HG02840 (cell line): ENCODE results near the gene KCNQ2.
"Not testable (repeated sequence)": the region's sequence is repeated elsewhere in the genome, so short reads cannot be mapped to it uniquely, and the experiment has no call there.

ENCODE experiments used
- ATAC-seq: cut with Tn5 transposase; IDR thresholded peaks from one replicate; pipeline ENCODE4 v1.9.1; 2021; ENCODE audit warnings: mild to moderate bottlenecking, moderate library complexity, moderate number of reproducible peaks; ENCODE audit not compliant: unreplicated experiment, low FRiP score

The KCNQ2 gene

GRCh38 chr20:63395723-63396122, 76.7 kb downstream of the KCNQ2 start:
- ATAC-seq, result no peak

DNA sequence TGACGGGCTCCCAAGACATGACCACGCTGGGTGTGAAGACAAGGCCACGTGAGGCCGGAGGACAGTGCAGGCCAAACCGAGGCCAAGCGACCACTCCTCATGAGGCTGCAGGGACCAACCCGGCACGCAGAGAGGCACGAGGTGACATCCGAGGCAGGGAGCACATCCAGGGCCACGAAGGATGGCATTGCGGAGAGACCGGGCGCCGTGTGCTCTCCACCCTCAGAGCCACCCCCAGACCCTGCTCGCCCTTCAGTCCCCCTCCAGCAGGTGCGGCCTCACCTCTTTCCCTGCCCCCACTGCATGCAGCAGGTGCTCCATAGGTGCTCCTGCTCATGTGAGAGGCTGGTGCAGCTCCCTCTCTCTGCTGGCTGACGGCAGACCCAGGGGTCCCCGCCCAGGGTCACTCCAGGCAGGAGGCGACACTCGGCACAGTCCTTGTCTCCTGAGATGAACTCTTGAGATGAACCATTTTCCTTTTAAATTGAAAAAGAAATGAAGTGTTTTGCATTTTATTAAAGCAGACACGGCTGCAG, 77.5 kb downstream of the KCNQ2 start:
- ATAC-seq, result no peak

- ATAC-seq, result no peak
These were observed 78.2 kb downstream of the KCNQ2 start for GRCh38 chr20:63394069-63394919.

DNA sequence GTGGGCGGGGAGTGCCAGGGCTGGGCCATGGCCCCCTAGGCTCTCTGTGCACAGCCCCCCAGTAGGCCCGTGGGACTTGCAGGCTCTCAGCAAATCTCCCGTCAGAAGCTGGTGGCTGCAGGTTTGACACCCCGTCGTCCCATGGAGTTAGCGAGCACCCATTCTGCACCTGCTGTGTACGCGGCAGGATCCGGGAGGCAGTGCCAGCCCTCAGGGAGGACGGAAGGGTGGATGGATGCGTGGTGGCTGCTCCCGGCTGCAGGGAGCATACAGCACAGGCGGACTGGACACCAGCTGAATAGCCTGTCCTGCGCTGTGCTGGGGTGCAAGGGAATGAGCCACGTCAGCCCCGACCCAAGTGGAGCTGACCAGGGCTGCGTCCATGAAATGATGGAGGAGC, 78.9 kb downstream of the KCNQ2 start:
- no peak for ATAC-seq

DNA sequence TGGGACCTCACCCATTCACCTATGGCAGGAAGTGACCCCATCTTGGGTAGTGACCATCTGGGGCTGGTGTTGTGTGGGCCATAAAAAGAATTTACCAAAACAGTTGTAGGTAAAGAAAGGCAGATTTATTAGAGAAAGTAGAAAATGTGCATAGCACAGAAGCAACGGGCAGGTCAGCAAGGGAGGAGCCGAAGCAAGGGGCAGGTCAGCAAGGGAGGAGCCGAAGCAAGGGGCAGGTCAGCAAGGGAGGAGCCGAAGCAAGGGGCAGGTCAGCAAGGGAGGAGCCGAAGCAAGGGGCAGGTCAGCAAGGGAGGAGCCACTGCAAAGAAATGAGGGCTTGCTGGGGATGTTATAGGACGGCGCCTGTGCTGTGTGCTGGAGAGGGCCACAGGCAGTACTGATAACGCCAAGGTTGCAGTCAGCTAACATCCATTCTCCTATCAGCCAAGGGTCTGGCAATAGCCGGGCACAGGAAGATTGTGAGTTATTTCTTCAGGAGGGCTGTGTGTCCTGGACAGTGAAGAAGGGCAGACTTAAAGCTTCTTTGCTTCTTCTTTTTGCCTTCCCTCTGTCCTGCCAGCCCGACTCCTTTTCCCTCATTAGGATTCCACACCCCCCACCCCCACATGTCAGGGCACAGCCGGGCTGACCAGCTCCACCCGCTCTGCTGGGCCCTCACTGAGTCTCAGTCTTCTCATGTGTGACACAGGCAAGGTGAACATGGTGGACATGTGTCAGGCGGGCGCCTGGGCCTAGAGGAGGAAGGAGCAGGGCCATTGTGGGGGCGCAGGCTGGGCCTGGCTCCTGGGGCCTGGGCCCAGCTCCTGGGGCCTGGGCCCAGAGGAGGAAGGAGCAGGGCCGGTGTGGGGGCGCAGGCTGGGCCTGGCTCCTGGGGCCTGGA, 79.7 kb downstream of the KCNQ2 start:
- ATAC-seq, result no peak

DNA sequence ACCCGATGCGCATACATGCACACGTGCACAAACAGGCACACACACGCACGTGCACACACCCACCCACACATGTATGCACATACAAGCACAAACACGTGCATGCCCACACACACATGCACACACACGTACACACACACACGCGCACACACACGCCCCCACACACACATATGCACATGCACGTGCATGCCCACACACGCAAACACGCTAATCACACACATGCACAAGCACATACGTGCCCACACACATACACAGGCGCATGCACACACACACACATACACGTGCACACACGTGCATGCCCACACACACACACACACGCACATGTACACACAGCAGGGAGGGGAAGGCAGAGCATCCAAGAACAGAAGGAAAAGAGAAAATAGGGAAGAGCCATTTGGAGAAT, 84.5 kb downstream of the KCNQ2 start:
- ATAC-seq, result no peak

- ATAC-seq, result no peak
These were observed 85.1 kb downstream of the KCNQ2 start for GRCh38 chr20:63387393-63387792.

GRCh38 chr20:63386491-63386890, 86.0 kb downstream of the KCNQ2 start:
- ATAC-seq, result no peak

GRCh38 chr20:63385819-63386218, 86.6 kb downstream of the KCNQ2 start:
- ATAC-seq, result no peak

- no peak for ATAC-seq
These were observed 88.1 kb downstream of the KCNQ2 start for GRCh38 chr20:63384336-63384735.

- no peak for ATAC-seq
These were observed 88.9 kb downstream of the KCNQ2 start for GRCh38 chr20:63383556-63383955.

DNA sequence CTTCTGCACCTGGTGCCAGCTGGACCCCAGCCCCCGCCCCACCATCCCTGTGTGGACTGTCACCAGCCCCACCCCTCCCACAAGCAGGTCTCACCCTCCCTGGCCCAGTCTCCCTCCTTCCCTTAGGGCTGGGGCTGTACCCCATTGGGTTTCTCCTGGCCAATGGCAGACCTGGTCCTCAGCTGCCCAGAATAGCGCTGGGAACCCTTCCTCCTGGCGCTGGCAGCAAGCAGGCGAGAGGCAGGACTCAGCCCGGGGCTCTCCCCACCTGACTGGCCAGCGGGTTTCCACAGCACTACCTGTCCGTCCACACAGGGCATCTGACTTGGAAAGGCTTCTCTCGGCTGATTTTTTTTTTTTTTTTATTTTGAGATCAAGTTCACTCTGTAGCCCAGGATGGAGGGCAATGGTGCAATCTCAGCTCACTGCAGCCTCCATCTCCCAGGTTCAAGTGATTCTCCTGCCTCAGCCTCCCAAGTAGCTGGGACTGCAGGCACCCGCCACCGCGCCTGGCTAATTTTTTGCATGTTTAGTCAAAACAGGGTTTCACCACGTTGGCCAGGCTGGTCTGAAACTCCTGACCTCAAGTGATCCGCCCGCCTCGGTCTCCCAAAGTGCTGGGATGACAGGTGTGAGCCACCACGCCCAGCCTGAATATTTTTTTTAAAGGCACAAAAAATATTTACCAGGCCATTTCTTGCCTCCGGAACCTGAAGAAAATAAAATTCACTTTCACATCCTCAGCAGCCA, 89.7 kb downstream of the KCNQ2 start:
- ATAC-seq, result no peak

DNA sequence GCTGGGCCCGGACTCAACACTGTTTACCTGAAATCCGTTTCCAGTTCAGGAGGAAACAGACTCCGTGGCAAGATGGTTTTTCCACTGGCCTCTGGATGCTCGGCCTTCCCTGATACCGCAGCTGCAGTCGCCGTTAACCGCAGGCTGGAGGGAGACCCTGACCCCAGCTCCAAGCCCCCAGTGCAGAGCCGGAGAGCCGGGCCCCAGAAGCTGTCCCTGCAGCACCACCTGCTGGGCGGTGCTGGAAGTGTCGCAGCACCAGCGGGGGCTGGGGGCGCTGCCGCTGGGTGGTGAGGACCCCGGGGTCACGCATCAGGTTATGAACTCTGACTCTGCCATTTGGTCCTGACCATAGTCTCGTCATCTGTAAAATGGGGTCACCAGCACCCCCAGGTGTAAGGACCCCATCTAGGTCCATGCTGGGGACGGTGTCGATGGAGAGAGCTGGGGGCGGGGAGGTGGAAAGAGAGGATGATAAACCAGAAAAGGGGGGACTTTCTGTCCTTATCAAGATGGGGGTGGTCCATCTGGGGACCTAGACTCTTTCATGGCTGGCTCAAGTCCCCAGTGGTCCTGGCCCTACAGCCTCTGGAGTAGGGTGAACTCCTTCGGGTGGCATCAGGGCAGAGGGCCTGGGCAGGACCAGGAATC, 90.5 kb downstream of the KCNQ2 start:
- ATAC-seq, result no peak

DNA sequence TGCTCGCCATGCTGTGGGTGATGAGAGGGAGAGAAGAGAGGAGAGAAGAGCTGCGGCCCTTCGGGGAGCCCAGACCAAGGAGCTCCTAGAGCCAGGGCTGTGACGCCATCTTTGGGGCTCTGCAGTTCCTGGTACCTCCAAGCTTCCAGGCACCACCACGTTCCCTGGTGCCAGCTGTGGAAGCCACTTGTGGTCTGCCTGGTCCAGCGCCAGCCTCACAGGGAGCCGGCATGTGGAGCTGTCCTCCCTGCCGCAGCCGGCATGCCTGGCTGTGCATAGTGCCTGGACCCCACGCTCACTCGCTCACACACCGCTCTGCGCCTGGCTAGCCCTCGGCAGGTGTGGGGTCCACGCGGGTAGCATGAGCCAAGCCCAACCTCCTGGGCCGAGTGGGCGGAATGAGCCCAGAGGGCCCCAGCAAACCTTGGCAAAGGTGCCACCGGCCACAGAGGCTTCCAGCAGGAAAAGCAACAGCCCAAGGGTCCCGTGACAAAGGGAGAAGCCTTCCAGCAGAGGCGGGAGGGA, 92.0 kb downstream of the KCNQ2 start:
- ATAC-seq, result no peak

DNA sequence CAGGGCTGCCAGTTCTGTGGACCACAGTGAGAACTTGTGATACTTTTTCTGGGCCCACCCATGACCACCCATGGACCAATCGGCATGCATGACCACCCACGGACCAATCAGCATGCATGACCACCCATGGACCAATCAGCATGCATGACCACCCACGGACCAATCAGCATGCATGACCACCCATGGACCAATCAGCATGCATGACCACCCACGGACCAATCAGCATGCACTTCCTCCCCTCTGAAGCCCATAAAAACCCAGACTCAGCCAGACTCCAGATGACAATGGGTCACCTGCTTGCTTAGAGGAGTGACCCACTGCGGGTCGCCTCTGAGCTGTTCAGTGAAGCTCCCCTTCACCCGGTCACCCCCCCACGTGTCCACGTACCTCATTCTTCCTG, 92.6 kb downstream of the KCNQ2 start:
- ATAC-seq, result not testable (repeated sequence)

- ATAC-seq, result no peak
These were observed 93.2 kb downstream of the KCNQ2 start for GRCh38 chr20:63379296-63379695.

- no peak for ATAC-seq
These were observed 93.8 kb downstream of the KCNQ2 start for GRCh38 chr20:63378626-63379025.

DNA sequence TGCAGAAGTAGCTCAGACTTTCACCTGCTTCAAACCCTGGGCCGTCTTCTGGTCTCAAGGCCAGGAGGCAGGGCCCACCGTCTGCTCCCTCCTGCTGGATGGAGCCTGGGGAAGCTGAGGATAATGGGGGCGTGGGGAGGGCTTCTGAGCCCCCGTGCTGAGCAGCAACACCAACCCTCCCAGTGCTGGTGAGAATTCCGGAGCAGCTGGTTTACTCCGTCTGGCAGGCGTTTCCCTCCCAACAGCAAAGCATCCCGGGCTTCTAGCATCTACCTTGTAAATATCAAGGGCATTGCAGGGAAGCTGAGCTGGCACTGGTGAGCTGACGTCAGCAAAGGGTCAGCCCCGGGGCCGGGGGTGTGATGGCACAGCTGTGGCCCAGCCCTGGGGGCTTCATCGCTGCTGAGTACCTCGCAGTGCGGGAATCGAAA, 94.5 kb downstream of the KCNQ2 start:
- ATAC-seq, result no peak

GRCh38 chr20:63377256-63377941, 95.1 kb downstream of the KCNQ2 start:
- ATAC-seq, result no peak
